ENCODE measurements around the gene PARVA. TPM values are rescaled to one million over a fixed set of nuclear protein-coding genes. Genes with fewer than 3 reads are reported as not detected.

PARVA gene
- total and polyA plus RNA-seq, 8 donors: 70.2 to 108 (median 94.2) TPM

GRCh38 chr11:12454782-12455181 lies 77.4 kb downstream of the PARVA start:
- no peak overlapping the region for H3K27ac ChIP-seq
- H3K9me3 ChIP-seq: no peaks in the 10 kb centered on the region
- H3K4me3 ChIP-seq: no peak overlapping the region
- no peak for ATAC-seq
- DNase-seq: no peak
- no peaks in the 10 kb centered on the region for H3K36me3 ChIP-seq
- no peak for TF ChIP-seq CTCF (IDR thresholded peaks at IDR 0.05)
- no peaks in the 10 kb centered on the region for H3K27me3 ChIP-seq
- no peaks in the 10 kb centered on the region for H3K4me1 ChIP-seq
- intact Hi-C loops (cut with DNase I): no loop called here

- no peaks in the 10 kb centered on the region for H3K9me3 ChIP-seq
- DNase-seq (no peak), ATAC-seq (no peak)
- H3K27me3 ChIP-seq: no peaks in the 10 kb centered on the region
- H3K4me1 ChIP-seq: no peaks in the 10 kb centered on the region
- no peak overlapping the region for H3K4me3 ChIP-seq
- H3K27ac ChIP-seq: no peak overlapping the region
- H3K36me3 ChIP-seq: no peaks in the 10 kb centered on the region
- no peak for TF ChIP-seq CTCF (IDR thresholded peaks at IDR 0.05)
- intact Hi-C loops (cut with DNase I): no loop called here
These were observed 78.6 kb downstream of the PARVA start for GRCh38 chr11:12455938-12456337.

- H3K4me3 ChIP-seq: no peak overlapping the region
These were observed 79.5 kb downstream of the PARVA start for GRCh38 chr11:12456651-12457579.

GRCh38 chr11:12458042-12458441 lies 80.7 kb downstream of the PARVA start:
- Histone ChIP-seq H3K36me3 (no peaks in the 10 kb centered on the region), H3K27ac (no peak overlapping the region), H3K4me1 (no peaks in the 10 kb centered on the region), H3K9me3 (no peaks in the 10 kb centered on the region), H3K4me3 (no peak overlapping the region), H3K27me3 (no peaks in the 10 kb centered on the region)
- DNase-seq: no peak
- no peak for TF ChIP-seq CTCF (IDR thresholded peaks at IDR 0.05)
- intact Hi-C loops (cut with DNase I): no loop called here
- no peak for ATAC-seq

More at GRCh38 chr11:12456651-12457579, 79.5 kb downstream of the PARVA start:
- no peak overlapping the region for H3K27ac ChIP-seq
- ATAC-seq: no peak
- DNase-seq: no peak
- no peaks in the 10 kb centered on the region for H3K27me3 ChIP-seq
- no peaks in the 10 kb centered on the region for H3K36me3 ChIP-seq
- no peak for TF ChIP-seq CTCF (IDR thresholded peaks at IDR 0.05)
- intact Hi-C loops (cut with DNase I): no loop called here
- no peaks in the 10 kb centered on the region for H3K4me1 ChIP-seq
- no peaks in the 10 kb centered on the region for H3K9me3 ChIP-seq

- H3K27ac ChIP-seq: no peak overlapping the region
- ATAC-seq: no peak
- DNase-seq: no peak
- H3K36me3 ChIP-seq: no peaks in the 10 kb centered on the region
- H3K27me3 ChIP-seq: no peaks in the 10 kb centered on the region
- no peaks in the 10 kb centered on the region for H3K4me1 ChIP-seq
- H3K9me3 ChIP-seq: peaks cover 0 to 5% of the 10 kb centered on the region in 2 donors
- no peak for TF ChIP-seq CTCF (IDR thresholded peaks at IDR 0.05)
- intact Hi-C loops (cut with DNase I): no loop called here
- H3K4me3 ChIP-seq: no peak overlapping the region
These were observed 82.0 kb downstream of the PARVA start for GRCh38 chr11:12459374-12459773.
